ENCODE data around the gene LGALS3BP. TPM values are rescaled to one million over a fixed set of nuclear protein-coding genes. Genes with fewer than 3 reads are reported as not detected.

LGALS3BP gene
- total RNA-seq, 1 experiment from 2014 or later: 69.8 TPM

DNA sequence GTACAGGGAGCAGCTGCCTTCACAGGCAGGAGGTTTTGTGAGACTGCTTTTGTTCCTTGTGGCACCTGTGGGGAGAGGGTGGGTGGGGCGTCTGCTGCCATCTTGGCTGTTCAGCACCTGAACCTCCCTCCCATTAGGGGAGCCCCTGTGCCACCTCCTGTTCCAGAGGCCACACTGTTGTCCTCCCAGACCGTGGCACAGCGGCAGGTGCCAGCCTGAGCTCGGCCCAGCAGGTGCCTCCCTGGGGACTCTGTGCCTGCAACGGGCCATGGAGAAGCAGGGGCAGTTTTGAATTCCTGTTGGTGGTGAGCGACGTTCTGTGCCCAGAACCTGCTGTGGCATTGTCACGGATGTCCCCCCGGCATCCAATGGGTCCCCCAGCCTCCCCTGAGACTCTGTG lies 9.9 kb downstream of the LGALS3BP start:
- no peak overlapping the region for H3K27ac Mint-ChIP-seq
- Histone ChIP-seq H2AFZ (ENCODE audit: low read length) (no peak overlapping the region), H3K79me1 (ENCODE audit: insufficient read depth, low read depth, low read length, poor library complexity, severe bottlenecking) (no peaks in the 10 kb centered on the region), H4K8ac (replicated peaks; ENCODE audit: insufficient read length, low read depth, low read length) (no peak overlapping the region), H2BK120ac (ENCODE audit: low read depth, low read length, poor library complexity, severe bottlenecking) (no peak overlapping the region), H2BK12ac (ENCODE audit: insufficient read length, low read depth, low read length) (no peak overlapping the region), H2AK5ac (ENCODE audit: insufficient read length, low read length) (no peak overlapping the region), H3K27ac (ENCODE audit: insufficient read length, low read depth, low read length) (no peak overlapping the region), H3K56ac (ENCODE audit: insufficient read length, low read depth, low read length) (no peak overlapping the region), H3K4ac (ENCODE audit: low read depth, low read length) (no peak overlapping the region), H3K27me3 (ENCODE audit: insufficient read depth, low read length) (no peaks in the 10 kb centered on the region), H3K9me3 (ENCODE audit: control insufficient read depth, low read depth, low read length) (no peaks in the 10 kb centered on the region), H4K5ac (ENCODE audit: insufficient read length, low read depth, low read length) (no peak overlapping the region), H3K4me1 (ENCODE audit: insufficient read depth, low read length) (no peaks in the 10 kb centered on the region), H3K14ac (ENCODE audit: insufficient read depth, low read length) (no peak overlapping the region), H3K79me2 (ENCODE audit: insufficient read depth, low read length) (no peaks in the 10 kb centered on the region), H3K18ac (ENCODE audit: insufficient read length, low read depth, low read length) (no peak overlapping the region), H2BK15ac (ENCODE audit: low read depth, low read length) (no peak overlapping the region), H4K91ac (ENCODE audit: insufficient read length, low read depth, low read length) (no peak overlapping the region), H3T11ph (ENCODE audit: low read length) (no peak overlapping the region), H3K9ac (ENCODE audit: extremely low read depth, insufficient read length, low read length) (no peak overlapping the region), H4K20me1 (ENCODE audit: control insufficient read depth, insufficient read depth, insufficient read length) (no peaks in the 10 kb centered on the region), H2BK5ac (ENCODE audit: insufficient read length, low read length) (no peak overlapping the region), H3K4me2 (ENCODE audit: insufficient read depth, insufficient read length, low read length) (no peak overlapping the region), H3K23ac (ENCODE audit: insufficient read length, low read depth, low read length) (no peak overlapping the region), H3K23me2 (ENCODE audit: insufficient read length, low read depth, low read length, poor library complexity, severe bottlenecking) (no peaks in the 10 kb centered on the region), H2BK20ac (ENCODE audit: low read depth, low read length, poor library complexity, severe bottlenecking) (no peak overlapping the region)
- WGBS (ENCODE audit: extremely low coverage, insufficient read length, low lambda C conversion rate): no CpG with 5 or more reads among the region's 9 CpGs
- DNase-seq: no peak
- H3K4me3 Mint-ChIP-seq: no peak overlapping the region
- no peaks in the 10 kb centered on the region; a peak in 1 of 5 replicates for H3K9me3 Mint-ChIP-seq
- peaks cover 0 to 30% (median 13%) of the 10 kb centered on the region in 3 experiments; a peak in 5 of 7 replicates for H3K36me3 Mint-ChIP-seq (ENCODE audit: insufficient read depth in 1 of 3, low read depth in 3 of 3)
- peaks cover 2% of the 10 kb centered on the region for H3K27me3 Mint-ChIP-seq (ENCODE audit: low read depth)
- peaks cover 9 to 20% of the 10 kb centered on the region in 2 experiments for H3K4me1 Mint-ChIP-seq
- TF ChIP-seq, protein P1, sequence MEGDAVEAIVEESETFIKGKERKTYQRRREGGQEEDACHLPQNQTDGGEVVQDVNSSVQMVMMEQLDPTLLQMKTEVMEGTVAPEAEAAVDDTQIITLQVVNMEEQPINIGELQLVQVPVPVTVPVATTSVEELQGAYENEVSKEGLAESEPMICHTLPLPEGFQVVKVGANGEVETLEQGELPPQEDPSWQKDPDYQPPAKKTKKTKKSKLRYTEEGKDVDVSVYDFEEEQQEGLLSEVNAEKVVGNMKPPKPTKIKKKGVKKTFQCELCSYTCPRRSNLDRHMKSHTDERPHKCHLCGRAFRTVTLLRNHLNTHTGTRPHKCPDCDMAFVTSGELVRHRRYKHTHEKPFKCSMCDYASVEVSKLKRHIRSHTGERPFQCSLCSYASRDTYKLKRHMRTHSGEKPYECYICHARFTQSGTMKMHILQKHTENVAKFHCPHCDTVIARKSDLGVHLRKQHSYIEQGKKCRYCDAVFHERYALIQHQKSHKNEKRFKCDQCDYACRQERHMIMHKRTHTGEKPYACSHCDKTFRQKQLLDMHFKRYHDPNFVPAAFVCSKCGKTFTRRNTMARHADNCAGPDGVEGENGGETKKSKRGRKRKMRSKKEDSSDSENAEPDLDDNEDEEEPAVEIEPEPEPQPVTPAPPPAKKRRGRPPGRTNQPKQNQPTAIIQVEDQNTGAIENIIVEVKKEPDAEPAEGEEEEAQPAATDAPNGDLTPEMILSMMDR (conservative IDR thresholded peaks at IDR 0.05): no peak
